NCI-H146 (cell line): Measurements from ENCODE around the gene IL11.
A peak's percentile ranks its signal among the peaks of the same experiment; 100 is the strongest.
"Not testable (repeated sequence)": the region's sequence is repeated elsewhere in the genome, so short reads cannot be mapped to it uniquely, and the experiment has no call there.

Experiments used
- DNase-seq: peaks from one replicate; lab custom pipeline; 2025; lab: John Stamatoyannopoulos, UW

The IL11 gene

DNA sequence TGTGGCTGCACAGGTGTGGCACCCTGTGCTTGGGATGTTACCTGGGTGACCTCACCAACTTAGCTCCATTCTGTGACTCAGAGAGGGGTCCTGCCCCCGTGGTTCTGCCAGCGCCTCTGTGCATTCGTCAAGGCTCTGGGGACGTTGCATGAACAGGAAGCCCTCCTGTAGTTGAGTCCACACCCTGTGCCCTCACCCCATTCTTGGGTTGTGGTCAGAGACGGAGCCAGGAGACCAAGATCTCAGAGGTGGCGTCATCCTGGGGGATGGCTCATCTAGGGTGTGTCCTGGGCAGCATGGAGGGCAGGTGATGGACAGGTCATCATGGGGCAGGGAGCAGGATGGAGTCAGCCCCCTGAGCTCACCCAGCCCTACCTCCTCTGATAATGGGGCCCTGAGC lies 18.2 kb downstream of the IL11 start:
- DNase-seq: no peak

DNA sequence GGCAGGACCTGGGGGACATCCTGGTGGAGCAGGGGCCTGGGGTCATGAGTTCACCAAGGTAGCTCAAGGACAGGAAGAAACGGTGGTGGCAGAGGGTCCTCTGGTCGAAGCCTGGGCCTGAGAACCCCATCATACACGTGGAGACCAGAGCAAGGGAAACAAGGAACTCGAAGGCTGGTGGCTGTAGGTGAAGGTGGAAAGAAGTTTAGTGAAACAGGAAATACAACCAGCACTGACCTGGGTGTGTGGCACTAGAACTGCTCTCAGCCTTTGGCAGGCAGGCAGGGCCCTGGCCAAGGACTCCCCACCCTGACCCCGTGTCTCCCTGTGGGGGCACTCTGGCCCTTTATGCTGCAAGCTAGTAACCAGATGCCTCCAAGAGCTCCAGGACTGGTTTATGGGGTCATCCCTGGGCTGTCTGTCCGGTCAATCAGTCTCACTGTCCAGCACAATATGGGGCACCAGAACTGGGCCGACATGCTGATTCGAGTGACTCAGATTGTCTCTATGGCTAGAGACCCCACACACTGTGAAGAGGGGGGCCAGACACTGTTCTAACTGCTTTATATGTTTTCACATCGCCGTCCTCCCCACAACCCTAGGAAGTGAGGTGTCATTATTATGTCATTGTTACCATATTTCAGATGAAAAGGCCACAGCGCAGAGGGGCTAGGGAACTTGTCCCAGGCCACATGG lies 19.5 kb downstream of the IL11 start:
- DNase-seq: no peak

DNA sequence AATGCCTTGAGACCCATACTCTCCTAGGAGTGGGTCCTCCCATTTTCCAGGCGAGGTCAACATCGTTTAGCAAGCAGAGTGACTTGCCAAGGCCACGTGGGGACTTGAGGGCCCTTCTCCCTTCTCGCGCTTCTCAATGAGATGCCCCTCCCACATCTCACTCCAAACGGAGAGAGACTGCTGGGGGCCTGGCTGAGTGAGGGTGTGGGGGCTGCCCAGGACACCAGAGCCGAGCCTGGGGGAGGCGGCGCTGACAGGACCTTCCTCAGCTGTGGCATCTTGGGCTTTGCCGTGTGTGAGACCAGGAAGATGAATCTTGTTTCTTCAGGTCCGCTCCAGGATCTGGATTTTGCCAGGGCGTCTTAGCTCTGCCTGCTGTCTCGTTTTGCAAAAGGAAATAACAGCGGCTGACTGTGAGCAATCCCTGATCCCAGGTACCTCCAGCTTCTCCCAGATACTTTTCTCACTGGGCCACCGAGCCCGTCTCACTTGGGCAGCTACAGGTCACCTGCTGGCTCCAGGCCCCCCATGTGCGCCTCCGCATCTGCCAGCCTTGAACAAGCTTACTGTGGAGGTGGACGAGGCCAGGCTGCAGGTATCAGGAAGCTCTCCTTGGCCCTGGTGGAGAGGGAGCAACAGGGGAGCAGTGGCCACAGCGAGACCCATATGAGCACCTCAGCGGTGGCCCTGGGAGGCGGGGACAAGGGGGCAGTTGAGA lies 21.8 kb downstream of the IL11 start:
- no peak for DNase-seq

DNA sequence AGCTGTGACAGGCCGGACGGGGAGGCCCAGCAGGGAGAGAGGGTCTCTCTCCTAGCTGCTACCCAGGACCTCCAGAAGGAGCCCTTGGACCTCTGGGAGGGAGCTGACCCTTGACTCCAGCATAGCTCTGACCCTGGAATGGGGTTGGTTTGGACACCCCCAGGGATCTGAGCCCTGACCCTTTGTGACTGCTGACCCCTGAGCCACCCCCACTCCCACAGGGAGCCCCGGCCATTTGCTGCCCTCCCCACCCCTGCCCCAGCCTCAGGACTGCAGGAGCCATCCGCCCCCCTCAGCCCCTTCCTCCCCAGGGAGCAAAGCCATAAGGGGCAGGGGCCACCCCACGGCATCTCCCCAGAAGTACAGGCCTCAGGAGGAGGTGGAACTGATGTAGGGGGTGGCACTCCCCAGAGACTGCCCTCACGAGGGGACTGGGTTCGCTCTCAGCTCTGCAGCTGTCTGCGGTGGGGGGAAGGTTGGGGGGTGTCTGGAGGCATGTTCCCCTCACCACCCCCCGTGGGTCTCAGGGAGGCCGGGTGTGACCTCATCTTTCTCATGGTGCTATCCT lies 22.7 kb downstream of the IL11 start:
- no peak for DNase-seq

DNA sequence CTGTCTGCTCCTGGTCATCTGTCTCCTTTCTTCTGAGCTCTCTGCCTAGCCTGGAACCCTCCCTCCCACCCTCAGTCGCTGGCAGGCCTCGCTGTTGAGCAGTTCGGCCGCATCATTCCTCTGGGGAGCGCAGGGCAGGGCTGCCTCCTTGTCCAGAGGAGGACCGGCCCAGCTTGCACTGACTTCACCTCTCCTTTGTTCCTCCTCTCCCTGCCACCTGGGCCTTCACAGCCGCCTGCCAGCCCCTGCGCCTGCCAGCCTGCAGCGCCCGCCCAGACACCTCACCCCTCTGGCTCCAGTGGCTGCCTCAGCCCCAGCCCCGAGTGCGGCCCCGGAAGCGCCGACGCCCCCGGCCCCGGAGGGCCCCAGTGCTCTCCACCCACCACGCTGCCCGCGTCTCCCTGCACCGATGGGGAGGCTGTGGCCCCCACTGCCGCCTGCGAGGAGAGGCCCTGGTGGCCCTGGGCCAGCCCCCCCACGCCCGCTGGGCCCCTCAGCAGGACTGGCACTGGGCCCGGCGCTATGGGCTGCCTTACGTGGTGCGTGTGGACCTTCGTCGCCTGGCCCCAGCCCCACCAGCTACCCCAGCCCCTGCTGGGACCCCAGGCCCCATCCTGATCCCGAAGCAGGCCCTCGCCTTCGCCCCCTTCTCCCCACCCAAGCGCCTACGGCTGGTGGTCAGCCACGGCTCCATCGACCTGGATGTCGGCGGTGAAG lies 23.4 kb downstream of the IL11 start:
- DNase-seq: no peak

DNA sequence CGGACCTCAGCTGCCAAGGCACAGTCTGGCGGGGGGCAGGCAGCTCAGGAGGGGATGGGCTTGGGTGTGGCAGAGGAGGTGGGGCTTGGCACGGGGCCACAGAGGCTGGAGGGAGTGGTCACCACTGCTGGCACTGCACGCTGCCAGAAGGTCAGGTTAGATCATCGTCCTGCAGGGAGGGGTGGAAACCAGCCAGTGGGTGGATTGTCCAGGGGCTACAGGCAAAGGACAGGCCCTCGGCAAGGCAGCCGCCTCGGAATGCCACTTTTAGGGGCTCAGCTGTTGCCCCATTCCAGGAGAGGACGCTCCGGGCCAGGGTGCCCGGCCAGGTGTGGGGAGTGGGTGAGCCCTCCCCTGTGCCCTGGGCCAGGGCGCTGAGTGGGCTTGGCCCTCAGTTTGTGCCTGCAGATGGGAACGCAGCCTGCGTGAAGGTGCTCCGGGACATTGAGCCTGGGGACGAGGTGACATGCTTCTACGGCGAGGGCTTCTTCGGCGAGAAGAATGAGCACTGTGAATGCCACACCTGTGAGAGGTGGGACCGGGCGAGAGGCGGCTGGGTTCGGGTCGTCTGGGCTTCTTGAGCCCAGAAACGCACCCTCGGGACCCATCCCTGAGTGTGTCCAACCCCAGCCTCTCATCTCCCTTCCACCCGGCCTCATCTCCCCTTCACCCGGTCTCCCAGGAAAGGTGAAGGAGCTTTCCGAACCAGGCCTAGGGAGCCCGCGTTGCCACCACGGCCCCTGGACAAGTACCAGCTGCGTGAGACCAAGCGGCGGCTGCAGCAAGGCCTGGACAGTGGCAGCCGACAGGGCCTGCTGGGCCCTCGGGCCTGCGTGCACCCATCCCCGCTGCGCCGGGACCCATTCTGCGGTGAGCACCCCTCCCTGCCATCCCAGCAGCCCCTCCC lies 24.2 kb downstream of the IL11 start:
- DNase-seq: no peak

DNA sequence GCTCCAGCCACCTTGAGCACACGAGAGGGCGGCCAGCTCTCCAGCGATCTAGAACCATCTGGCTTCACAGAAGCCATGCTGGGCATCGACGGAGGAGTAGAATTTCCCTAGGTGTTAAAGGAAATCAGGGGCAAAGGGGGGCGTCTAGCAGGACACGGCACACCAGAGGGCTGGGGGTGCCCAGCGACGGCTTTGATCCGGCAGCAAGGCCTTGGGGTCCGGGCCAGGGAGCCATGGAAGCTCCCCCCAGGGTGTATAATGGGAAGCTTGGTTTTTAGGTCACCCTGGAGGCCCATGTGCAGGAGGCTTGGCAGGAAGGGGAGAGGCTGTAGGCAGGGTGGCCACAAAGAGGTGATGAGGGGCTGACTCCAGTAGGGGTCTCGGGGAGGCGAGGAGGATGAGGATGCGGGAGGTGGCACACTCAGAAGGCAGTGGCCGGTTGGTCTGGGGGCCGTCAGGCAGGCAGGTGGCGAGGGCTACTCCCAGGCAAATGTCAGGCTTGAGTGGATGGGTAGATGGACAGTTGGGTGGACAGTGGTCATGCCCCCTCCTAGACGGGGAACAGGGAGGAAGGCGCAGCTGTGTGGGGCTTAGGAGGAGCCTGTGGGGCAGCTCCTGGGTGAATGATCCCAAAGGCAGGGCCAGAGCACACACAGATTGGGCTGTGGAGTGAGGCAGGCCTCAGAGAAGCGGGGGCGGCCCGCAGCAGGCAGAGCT lies 25.0 kb downstream of the IL11 start:
- DNase-seq: no peak

DNA sequence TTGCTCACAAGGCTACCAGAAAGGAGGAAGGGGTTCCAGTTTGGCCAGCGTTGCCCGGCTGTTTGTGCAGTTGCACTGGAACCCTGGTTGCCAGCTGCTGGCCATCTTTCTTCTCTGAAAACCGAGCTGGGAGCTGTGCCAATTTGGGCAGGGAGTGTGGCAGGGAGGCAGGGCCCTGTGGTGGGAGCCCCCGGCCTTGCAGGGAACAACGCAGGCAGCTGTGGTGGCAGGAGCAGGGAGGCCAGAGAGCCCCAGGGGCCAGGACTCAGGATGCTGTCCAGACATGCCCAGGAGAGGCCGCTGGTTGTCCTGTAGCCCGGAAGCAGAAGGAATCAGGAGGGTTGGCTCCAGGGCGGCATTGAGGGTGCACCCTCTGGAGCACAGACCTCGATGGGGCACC lies 25.8 kb downstream of the IL11 start:
- no peak for DNase-seq

DNA sequence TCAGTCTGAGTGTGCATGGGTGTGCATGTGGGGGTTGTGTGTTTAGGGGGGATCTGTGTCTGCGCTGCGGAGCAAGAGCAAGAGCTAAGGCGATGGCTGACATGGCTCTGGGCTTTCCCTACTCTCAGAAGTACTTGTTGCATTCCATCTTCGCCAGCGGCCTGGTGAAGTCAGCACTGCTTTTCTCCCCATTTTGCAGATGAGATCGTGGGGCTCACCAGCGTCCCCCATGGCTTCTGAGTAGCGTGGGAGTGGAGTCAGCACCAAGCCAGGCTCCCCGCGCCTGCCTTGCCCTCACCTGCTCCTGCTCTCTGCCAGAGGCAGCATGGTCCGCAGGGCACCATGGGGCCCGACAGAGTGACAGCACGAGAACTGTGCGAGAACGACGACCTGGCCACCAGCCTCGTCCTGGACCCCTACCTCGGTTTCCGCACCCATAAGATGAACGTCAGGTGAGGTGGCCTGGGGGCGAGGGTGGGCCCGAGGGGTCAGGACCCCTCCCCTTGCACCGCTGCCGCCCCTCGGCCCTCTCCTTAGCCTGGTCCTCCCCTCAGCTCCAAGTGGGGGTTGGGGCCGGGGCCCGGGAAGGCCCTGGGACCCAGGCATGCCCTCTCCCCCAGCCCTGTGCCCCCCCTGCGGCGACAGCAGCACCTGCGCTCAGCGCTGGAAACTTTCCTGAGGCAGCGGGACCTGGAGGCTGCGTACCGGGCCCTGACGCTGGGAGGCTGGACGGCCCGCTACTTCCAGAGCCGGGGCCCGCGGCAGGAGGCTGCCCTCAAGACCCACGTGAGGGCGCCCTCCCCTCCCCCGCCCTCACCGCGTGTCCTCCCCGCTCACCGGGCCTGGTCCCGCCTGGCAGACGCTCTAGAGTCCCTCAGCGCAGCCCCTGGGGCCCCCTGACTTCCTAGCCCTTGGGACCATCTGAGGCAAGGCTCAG lies 28.4 kb downstream of the IL11 start:
- DNase-seq: no peak

DNA sequence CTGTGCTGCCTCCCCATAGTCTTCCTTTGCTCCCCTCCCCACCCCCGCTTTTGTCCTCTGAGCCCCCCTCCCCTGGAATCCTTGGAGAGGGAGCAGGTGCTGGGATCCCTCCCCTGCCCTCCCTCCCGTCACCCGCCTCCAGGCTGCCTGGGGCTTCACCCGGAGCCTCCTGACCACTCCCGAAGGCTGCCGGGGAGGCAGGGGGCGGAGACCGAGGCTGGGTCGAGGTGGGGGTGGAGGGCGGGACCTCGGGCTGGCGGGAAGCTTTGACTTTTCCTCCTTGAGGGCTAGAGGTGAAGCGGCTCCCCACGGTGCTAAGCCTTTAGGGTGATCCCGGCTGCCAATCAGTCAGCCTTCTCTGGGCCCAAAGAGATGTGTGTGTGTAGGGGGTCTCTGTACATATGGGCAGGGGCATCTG lies 29.1 kb downstream of the IL11 start:
- DNase-seq: peak; percentile 96

DNA sequence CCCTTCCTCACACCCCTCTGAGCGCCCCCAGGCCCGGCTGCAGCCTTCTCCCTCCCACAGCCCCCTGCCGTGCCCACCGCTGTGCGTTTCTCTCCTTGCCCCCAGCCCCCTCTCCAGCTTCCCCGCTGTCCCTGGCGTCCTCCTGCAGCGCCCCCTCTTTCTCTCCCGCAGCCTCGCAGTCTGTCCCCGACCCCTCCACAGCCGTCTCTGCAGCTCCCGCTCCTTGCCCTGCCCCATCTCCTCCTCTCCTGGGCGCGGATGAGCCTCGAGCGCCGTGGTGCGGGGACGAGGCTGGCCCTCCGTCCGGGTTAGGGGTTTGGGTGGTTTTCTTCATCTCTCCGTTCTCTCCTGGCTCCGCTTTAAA lies 29.5 kb downstream of the IL11 start:
- DNase-seq: peak; percentile 86

DNA sequence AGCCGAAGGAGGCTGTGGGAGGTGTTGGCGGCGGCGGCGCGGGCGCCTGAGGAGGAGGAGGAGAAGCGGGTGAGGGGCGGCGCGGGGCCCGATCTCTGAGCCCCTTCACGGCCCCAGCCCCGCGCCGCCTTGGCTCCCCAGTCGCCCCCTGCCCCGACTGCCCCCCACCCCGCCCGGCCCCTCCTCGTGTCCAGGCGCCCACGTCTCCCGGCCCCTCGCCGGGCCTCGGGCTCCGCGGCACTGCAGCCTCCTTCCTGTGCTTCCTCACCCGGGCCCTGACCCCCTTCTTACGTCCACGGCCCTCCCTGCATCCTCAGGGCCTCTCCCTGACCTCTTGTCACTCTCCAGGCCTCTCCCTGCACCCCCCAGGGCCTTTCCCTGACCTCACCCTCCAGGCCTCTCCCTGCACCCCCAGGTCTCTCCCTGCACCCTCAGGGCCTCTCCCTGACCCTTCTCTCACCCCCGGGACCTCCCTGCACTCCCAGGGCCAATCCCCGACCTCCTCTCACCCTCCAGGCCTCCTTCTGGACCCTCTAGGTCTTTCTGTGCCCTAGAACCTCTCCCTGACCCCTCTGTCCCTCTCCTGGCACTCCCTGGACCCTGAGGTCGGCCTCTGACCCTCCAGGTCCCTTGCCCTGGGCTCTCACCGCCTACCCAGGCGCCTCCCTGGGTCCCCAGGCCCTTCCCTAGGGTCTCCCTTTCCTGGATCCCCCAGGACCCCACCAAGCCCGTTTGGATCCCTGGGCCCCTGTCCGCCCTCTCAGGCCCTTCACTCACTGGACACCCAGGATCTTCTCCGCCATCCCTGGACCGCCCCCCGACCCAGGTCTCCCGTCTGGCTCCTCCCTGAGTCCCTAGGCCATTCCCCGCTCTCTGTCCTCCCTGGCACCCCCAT lies 30.1 kb downstream of the IL11 start:
- peak; percentile 66 for DNase-seq

DNA sequence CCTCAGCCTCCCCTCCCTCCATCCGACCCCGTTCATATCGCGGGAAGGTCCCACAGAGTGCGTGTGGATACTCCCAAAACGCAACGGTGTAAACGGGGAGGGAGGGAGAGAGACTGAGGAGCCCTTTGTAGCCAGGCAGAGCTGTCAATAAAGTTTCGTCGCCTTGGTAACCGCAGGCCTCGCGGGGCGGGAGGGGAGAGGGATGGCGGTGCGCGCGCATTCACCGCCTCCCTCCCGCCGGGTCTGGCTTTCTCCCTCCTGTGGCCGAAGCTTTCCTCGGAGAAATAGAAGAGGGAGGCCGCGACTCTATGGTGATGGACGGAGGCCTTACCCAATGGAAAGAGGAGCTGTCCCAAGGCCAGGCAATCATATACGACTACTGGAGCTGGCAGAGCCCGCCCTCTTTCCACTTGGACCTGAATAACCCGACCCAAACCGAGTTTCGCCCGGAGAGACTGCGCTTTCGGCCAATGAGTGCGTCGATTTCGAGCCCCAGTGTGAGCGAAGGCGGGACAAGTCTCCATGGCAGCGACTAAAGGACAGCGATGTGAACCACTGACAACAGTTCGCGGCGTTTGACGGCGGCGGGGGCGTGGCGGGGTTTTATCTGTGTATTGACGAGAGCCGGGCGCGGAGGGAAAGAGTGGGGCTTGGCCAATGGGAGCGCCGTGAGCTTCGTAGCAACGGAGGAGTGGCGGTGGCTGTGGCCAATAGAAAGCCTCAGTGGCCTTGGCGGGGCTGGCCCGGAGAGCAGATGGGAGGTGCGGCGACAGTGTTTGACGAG lies 31.0 kb downstream of the IL11 start, which contains the start of gene KMT5C:
KMT5C (plus strand) TSS at position 772 of the 784 bp plus-strand sequence. CDS start 2,061 bp downstream, outside the sequence.
- DNase-seq: peak; percentile 100

DNA sequence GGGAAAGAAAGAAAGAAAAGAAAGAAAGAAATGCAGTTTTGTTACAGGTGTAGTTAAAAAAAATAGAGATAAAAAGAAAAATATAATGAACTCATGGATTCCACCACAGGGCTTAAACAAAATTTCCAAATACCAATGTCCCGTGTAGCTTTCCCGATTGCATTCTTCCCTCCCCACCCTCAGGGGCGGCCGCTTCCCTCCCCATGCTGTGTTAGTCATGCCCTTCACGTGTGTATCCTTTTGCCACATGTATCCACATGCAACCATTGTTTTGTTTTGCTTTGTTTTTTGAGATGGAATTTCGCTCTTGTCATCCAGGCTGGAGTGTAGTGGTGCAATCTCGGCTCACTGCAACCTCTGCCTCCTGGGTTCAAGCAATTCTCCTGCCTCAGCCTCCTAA lies 34.2 kb downstream of the IL11 start:
- no peak for DNase-seq

DNA sequence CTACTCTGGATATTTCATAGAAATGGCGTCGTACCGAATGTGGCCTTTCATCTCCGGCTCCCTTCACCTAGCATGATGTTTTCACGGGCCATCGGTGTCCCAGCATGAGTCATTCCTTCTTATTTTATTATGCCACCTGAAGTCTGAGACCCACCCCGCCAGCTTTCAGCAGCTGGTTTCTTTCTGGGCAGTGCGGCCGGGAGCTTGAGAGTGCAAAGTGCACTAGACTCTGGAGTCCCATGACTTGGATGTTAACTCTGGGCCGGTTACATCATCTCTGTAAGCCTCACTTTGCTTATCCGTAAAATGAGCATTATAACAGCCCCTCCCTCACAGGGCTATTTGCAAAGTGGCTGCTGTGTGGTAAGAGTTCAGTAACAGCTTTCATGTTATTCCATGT lies 36.4 kb downstream of the IL11 start:
- DNase-seq: no peak

DNA sequence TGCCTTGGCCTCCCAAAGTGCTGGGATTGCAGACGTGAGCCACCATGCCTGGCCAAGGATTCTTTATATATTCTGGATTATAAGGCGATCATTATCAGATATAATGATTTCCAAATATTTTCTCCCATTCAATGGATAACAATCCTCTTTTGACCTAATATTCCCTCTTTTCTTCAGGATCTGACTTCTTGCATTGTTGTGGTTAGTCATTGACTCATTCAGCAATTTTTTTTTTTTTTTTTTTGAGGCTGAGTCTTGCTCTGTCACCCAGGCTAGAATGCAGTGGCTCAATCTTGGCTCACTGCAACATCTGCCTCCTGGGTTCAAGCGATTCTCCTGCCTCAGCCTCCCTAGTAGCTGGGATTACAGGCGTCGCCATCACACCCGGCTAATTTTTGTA lies 40.5 kb downstream of the IL11 start:
- DNase-seq: not testable (repeated sequence)

DNA sequence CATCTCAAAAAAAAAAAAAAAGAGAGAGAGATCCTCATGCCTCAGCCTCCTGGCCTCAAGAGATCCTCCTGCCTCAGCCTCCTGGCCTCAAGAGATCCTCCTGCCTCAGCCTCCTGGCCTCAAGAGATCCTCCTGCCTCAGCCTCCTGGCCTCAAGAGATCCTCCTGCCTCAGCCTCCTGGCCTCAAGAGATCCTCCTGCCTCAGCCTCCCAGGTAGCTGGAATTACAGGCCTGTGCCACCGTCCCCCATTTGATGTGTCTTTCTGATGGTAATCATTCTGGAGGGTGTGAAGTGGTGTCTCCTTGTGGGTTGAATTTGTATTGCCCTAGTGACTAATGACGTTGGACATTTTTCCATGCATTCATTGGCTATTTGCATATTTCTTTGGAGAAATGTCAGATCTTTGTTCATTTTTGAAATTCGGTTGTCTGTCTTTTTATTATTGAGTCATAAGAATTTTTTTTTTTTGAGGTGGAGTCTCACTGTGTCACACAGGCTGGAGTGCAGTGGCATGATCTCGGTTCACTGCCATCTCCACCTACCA lies 41.4 kb downstream of the IL11 start:
- DNase-seq: not testable (repeated sequence)

DNA sequence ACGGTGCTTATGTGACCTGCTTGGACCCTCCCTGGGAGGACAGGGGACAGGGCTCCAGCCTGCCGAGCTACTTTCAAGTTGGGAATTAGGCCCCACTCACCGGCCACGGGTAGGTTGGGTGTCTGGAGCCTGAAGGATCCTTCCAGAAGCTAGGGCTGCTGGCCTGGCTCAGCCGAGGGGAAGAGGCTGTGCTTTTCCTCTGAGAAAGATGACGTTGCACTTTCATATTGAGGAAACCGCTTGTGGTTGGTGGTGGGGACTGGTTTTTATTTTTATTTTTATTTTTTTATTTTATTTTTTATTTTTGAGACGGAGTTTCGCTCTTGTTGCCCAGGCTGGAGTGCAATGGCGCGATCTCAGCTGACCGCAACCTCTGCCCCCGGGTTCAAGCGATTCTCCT lies 45.1 kb downstream of the IL11 start, which contains the start of gene TMEM150B:
TMEM150B (minus strand) TSS at position 170 of the 400 bp plus-strand sequence. CDS start 4,305 bp downstream, outside the sequence.
- no peak for DNase-seq
